Transverse colon (tissue), 4 donors: Measurements from ENCODE around the gene TECPR2. TPM values are rescaled to one million over a fixed set of nuclear protein-coding genes. Genes with fewer than 3 reads are reported as not detected.

Experiments
- DNase-seq: peaks from one replicate; pipeline ENCODE4 v3.0.0-alpha.2; 2019
- H3K27ac ChIP-seq, 4 donors: fragments of 200-600 bp; sonication (generic); 2 replicates each; pipeline ENCODE4 v1.5.1; 2016 to 2018; ENCODE audit warnings: inconsistent platforms in 4 of 4
- H3K27me3 ChIP-seq: fragments of 200-600 bp; sonication (generic); 2 replicates; pipeline ENCODE4 v1.5.1; 2017; ENCODE audit warnings: inconsistent platforms
- H3K36me3 ChIP-seq, 4 donors: fragments of 200-600 bp; sonication (generic); 2 replicates each; pipeline ENCODE4 v1.5.1; 2017 to 2019; ENCODE audit warnings: inconsistent platforms in 4 of 4
- H3K4me1 ChIP-seq, 4 donors: fragments of 200-600 bp; sonication (generic); 2 replicates each; pipeline ENCODE4 v1.5.1; 2017 to 2020; ENCODE audit warnings: inconsistent platforms in 4 of 4
- H3K4me3 ChIP-seq, 4 donors: fragments of 200-600 bp; sonication (generic); 1 replicate in 1 of 4; 2 replicates in 3 of 4; pipeline versions ENCODE4 v1.5.1 to v1.6.1; 2017 to 2019; ENCODE audit warnings: inconsistent platforms in 4 of 4
- H3K9me3 ChIP-seq, 2 donors: fragments of 200-600 bp; sonication (generic); 2 replicates each; pipeline ENCODE4 v1.5.1; 2017 to 2019; ENCODE audit warnings: inconsistent platforms in 2 of 2
- CTCF ChIP-seq, 5 experiments: fragments of 200-600 bp in 3 of 5; fragments of 450-650 bp in 2 of 5; sonication (generic) in 3 of 5; IDR thresholded peaks; 1 replicate in 2 of 5; 2 replicates in 3 of 5; pipeline ENCODE4 v1.5.1; 2016 to 2017; ENCODE audit warnings: antibody characterized with exemption in 5 of 5, inconsistent platforms in 3 of 5, mild to moderate bottlenecking in 2 of 5, moderate library complexity in 1 of 5
- EP300 ChIP-seq: sonication (generic); formaldehyde crosslinking; IDR thresholded peaks from one replicate; pipeline ENCODE4 v1.6.1; 2017; ENCODE audit warnings: antibody characterized with exemption, low read depth
- POLR2A ChIP-seq: fragments of 450-650 bp; IDR thresholded peaks from one replicate; pipeline ENCODE4 v1.6.1; 2016; ENCODE audit warnings: antibody characterized with exemption, mild to moderate bottlenecking, moderate library complexity
- POLR2AphosphoS5 ChIP-seq, 3 donors: sonication (generic); formaldehyde crosslinking; IDR thresholded peaks; one replicate each; pipeline ENCODE4 v1.6.1; 2016; ENCODE audit warnings: antibody characterized with exemption in 3 of 3
- WGBS, 2 donors: methylation state at CpG; one replicate each; pipeline ENCODE4 v1.1.5; 2018; ENCODE audit warnings: low coverage in 1 of 2; 5-methylcytosine and 5-hydroxymethylcytosine counted together
- in situ Hi-C, 4 donors: fragments of 200-750 bp; cut with MboI; loops; one replicate each; pipeline versions ENCODE4 v1.15.0 to v1.15.1; 2017; ENCODE audit warnings: low sequenced_read_pairs in 3 of 4, low pct_ligation_motif_present in 1 of 4, low pct_unique_long_range_greater_than_20kb in 1 of 4
- intact Hi-C: fragments of 100-400 bp; cut with DNase I; formaldehyde crosslinking; loops from one replicate; pipeline ENCODE4 v1.15.1; 2023; ENCODE audit warnings: low total_unique reads
- total RNA-seq, 4 donors: library from RNA; depleted of rRNA; stranded (reverse); fragments of >200 nt; gene quantifications; one replicate each; pipeline ENCODE4 v1.1.0, GENCODE V29; 2016

TECPR2 gene
- total RNA-seq, 4 donors from 2014 or later = 12.6 to 47.4 (median 17.9) TPM

- intact Hi-C loops = no loop called here
- in situ Hi-C loops = loop anchor here in 1 of 4 donors (25.0 kb wide), 1 partner anchor 137 kb away; the partner anchor contains the start of genes CINP and TECPR2
- H3K27ac ChIP-seq = peak overlapping the region; percentile 64 to 76 (median 69)
- no peak overlapping the region for H3K4me3 ChIP-seq
- H3K36me3 ChIP-seq = no peaks in the 10 kb centered on the region
- H3K27me3 ChIP-seq = no peaks in the 10 kb centered on the region
- H3K9me3 ChIP-seq = no peaks in the 10 kb centered on the region
- DNase-seq = no peak
- peaks cover 0 to 9% (median 3%) of the 10 kb centered on the region in 4 donors for H3K4me1 ChIP-seq
- WGBS, 2 donors = 92% methylated on average over 17 of the region's 23 CpGs; no CpG with 5 or more reads in 1 of the 2 donors
- TF ChIP-seq POLR2A (no peak), POLR2AphosphoS5 (IDR thresholded peaks at IDR 0.05) (no peak), CTCF (IDR thresholded peaks at IDR 0.05) (no peak), EP300 (no peak)
Observed at GRCh38 chr14:102499401-102500157, 136.8 kb downstream of the TECPR2 start.

GRCh38 chr14:102500158-102500662 lies 137.5 kb downstream of the TECPR2 start:
- peak; percentile 44 for DNase-seq
- Histone ChIP-seq H3K4me3 (no peak overlapping the region), H3K27ac (peak overlapping the region; percentile 64 to 76 (median 69)), H3K4me1 (peaks cover 0 to 9% (median 4%) of the 10 kb centered on the region in 4 donors), H3K27me3 (no peaks in the 10 kb centered on the region), H3K36me3 (no peaks in the 10 kb centered on the region), H3K9me3 (no peaks in the 10 kb centered on the region)
- in situ Hi-C loops = loop anchor here in 1 of 4 donors (25.0 kb wide), 1 partner anchor 138 kb away; the partner anchor contains the start of genes CINP and TECPR2
- intact Hi-C loops = no loop called here
- TF ChIP-seq EP300 (peak; percentile 71), POLR2A (no peak), CTCF (IDR thresholded peaks at IDR 0.05) (no peak), POLR2AphosphoS5 (IDR thresholded peaks at IDR 0.05) (peak in 1 of 3 donors; percentile 6)
- 68% methylated on average over 14 of the region's 14 CpGs; no CpG with 5 or more reads in 1 of the 2 donors for WGBS, 2 donors

- DNase-seq = no peak
- no peak for TF ChIP-seq EP300
- no peak for TF ChIP-seq POLR2A
- TF ChIP-seq CTCF (IDR thresholded peaks at IDR 0.05) = no peak
- TF ChIP-seq POLR2AphosphoS5 (IDR thresholded peaks at IDR 0.05) = no peak
- no peaks in the 10 kb centered on the region for H3K9me3 ChIP-seq
- H3K36me3 ChIP-seq = no peaks in the 10 kb centered on the region
- no peak overlapping the region for H3K4me3 ChIP-seq
- peaks cover 0 to 9% (median 5%) of the 10 kb centered on the region in 4 donors for H3K4me1 ChIP-seq
- intact Hi-C loops = no loop called here
- in situ Hi-C loops = loop anchor here in 1 of 4 donors (25.0 kb wide), 1 partner anchor 138 kb away; the partner anchor contains the start of genes CINP and TECPR2
- no peaks in the 10 kb centered on the region for H3K27me3 ChIP-seq
- peak overlapping the region; percentile 64 to 76 (median 69) for H3K27ac ChIP-seq
- 82% methylated on average over 3 of the region's 3 CpGs; no CpG with 5 or more reads in 1 of the 2 donors for WGBS, 2 donors
Observed at GRCh38 chr14:102500713-102501112, 138.0 kb downstream of the TECPR2 start.

GRCh38 chr14:102501751-102502315 lies 139.1 kb downstream of the TECPR2 start:
- in situ Hi-C loops = loop anchor here in 1 of 4 donors (25.0 kb wide), 1 partner anchor 140 kb away; the partner anchor contains the start of genes CINP and TECPR2
- peaks cover 0 to 9% (median 6%) of the 10 kb centered on the region in 4 donors for H3K4me1 ChIP-seq
- DNase-seq = no peak
- H3K27ac ChIP-seq = no peak overlapping the region
- 76 to 86% methylated on average over 6 to 20 of the region's 20 CpGs for WGBS, 2 donors
- no peaks in the 10 kb centered on the region for H3K27me3 ChIP-seq
- H3K9me3 ChIP-seq = no peaks in the 10 kb centered on the region
- H3K36me3 ChIP-seq = peaks cover 0 to 2% (median 0%) of the 10 kb centered on the region in 4 donors
- H3K4me3 ChIP-seq = no peak overlapping the region
- intact Hi-C loops = no loop called here
- no peak for TF ChIP-seq CTCF (IDR thresholded peaks at IDR 0.05)
- no peak for TF ChIP-seq EP300
- no peak for TF ChIP-seq POLR2AphosphoS5 (IDR thresholded peaks at IDR 0.05)
- TF ChIP-seq POLR2A = no peak
